ENCODE measurements around the gene TMCO6. TPM values are rescaled to one million over a fixed set of nuclear protein-coding genes. Genes with fewer than 3 reads are reported as not detected.

TMCO6 gene
- total and polyA plus RNA-seq, 2 of the 8 experiments (the other 6 are each of a cell fraction or from before 2014, with no cell fraction given) = 29.0 to 40.9 TPM

GRCh38 chr5:140595538-140596300 is 43.5 kb upstream of the TMCO6 start (continued):
- TF ChIP-seq CHD7 (IDR thresholded peaks at IDR 0.05; ENCODE audit: insufficient replicate concordance, low read length) (no peak), RBBP5 (IDR thresholded peaks at IDR 0.05; ENCODE audit: borderline replicate concordance, low read depth, low read length) (no peak)

Data from H1 (cell line).